SU-DHL-6 (cell line): ENCODE results near the gene MAP2K7.

Experiments used
- EZH2phosphoT487 ChIP-seq: fragments of 200-600 bp; sonication (generic), shearing (Covaris generic); conservative IDR thresholded peaks from 2 replicates; pipeline ENCODE4 v1.6.1; 2018; ENCODE audit warnings: mild to moderate bottlenecking, antibody characterized with exemption, low read length, moderate library complexity, mixed read lengths
- TF ChIP-seq, protein P1 (sequence below): fragments of 200-600 bp; sonication (generic); IDR thresholded peaks from one replicate; pipeline ENCODE4 v1.5.1; 2017; ENCODE audit warnings: antibody characterized with exemption, mild to moderate bottlenecking, low read length, moderate library complexity; ENCODE audit not compliant: insufficient read depth, poor library complexity, severe bottlenecking

DNA sequence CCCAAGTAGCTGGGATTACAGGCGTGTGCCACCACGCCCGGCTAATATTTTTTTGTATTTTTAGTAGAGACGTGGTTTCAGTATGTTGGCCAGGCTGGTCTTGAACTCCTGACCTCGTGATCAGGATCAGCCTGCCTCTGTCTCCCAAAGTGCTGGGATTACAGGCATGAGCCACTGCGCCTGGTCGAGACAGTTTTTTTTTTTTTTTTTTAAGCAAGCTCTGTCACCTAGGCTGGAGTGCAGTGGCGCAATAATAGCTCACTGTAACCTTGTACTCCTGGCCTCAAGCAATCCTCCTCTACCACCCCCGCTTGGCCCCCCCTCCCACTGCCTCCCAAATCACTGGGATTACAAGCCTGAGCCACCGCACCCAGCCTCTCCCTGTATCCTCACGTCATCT, 6.4 kb upstream of the MAP2K7 start:
- TF ChIP-seq, protein P1, sequence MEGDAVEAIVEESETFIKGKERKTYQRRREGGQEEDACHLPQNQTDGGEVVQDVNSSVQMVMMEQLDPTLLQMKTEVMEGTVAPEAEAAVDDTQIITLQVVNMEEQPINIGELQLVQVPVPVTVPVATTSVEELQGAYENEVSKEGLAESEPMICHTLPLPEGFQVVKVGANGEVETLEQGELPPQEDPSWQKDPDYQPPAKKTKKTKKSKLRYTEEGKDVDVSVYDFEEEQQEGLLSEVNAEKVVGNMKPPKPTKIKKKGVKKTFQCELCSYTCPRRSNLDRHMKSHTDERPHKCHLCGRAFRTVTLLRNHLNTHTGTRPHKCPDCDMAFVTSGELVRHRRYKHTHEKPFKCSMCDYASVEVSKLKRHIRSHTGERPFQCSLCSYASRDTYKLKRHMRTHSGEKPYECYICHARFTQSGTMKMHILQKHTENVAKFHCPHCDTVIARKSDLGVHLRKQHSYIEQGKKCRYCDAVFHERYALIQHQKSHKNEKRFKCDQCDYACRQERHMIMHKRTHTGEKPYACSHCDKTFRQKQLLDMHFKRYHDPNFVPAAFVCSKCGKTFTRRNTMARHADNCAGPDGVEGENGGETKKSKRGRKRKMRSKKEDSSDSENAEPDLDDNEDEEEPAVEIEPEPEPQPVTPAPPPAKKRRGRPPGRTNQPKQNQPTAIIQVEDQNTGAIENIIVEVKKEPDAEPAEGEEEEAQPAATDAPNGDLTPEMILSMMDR = no peak
- no peak for TF ChIP-seq EZH2phosphoT487
